Esophagus (tissue), 2 donors: ENCODE measurements around the gene DHX57. TPM values are rescaled to one million over a fixed set of nuclear protein-coding genes. Genes with fewer than 3 reads are reported as not detected.

Source experiments
- H3K27ac ChIP-seq, 2 donors: one replicate each; pipeline ENCODE4 v1.5.1; 2013; ENCODE audit warnings: low read depth in 2 of 2, mild to moderate bottlenecking in 2 of 2, inconsistent platforms in 1 of 2, low read length in 1 of 2, moderate library complexity in 1 of 2
- H3K27me3 ChIP-seq, 2 donors: one replicate each; pipeline ENCODE4 v1.6.1; 2013; ENCODE audit warnings: low read length in 2 of 2, control low read depth in 1 of 2, mild to moderate bottlenecking in 1 of 2; ENCODE audit not compliant: insufficient read depth in 2 of 2, control insufficient read depth in 1 of 2
- H3K36me3 ChIP-seq, 2 donors: one replicate each; pipeline ENCODE4 v1.6.1; 2013; ENCODE audit warnings: low read length in 1 of 2; ENCODE audit not compliant: control insufficient read depth in 2 of 2, insufficient read depth in 2 of 2
- H3K4me1 ChIP-seq, 2 donors: one replicate each; pipeline ENCODE4 v1.6.1; 2013; ENCODE audit warnings: low read length in 1 of 2; ENCODE audit not compliant: control insufficient read depth in 2 of 2, insufficient read depth in 2 of 2
- H3K4me3 ChIP-seq, 2 donors: one replicate each; pipeline ENCODE4 v1.5.1; 2013; ENCODE audit warnings: low read length in 2 of 2, mild to moderate bottlenecking in 2 of 2, low read depth in 1 of 2, moderate library complexity in 1 of 2
- H3K9me3 ChIP-seq, 2 donors: one replicate each; pipeline ENCODE4 v1.6.1; 2013; ENCODE audit warnings: mild to moderate bottlenecking in 2 of 2, low read depth in 1 of 2, low read length in 1 of 2, moderate library complexity in 1 of 2; ENCODE audit not compliant: control insufficient read depth in 2 of 2, insufficient read depth in 1 of 2
- WGBS, 2 donors: extraction: QIAGEN DNeasy Blood & Tissue Kit; methylation state at CpG; one replicate each; pipeline ENCODE4 v1.1.7; 2013; 5-methylcytosine and 5-hydroxymethylcytosine counted together
- polyA plus RNA-seq, 2 donors: library from polyadenylated mRNA; stranded (reverse); fragments of 200-250 nt; gene quantifications; one replicate each; pipeline ENCODE4 v1.2.3, GENCODE V29; 2013
- donor health status: healthy with polysubstance abuse.
- donor health status: Bipolar disorder and iron deficiency.

The DHX57 gene
- polyA plus RNA-seq, 2 donors = 5.1 to 6.0 TPM

GRCh38 chr2:38905251-38905650 lies 29.5 kb upstream of the DHX57 start:
- Histone ChIP-seq H3K4me1 (no peaks in the 10 kb centered on the region), H3K36me3 (no peaks in the 10 kb centered on the region), H3K27ac (no peak overlapping the region), H3K27me3 (no peaks in the 10 kb centered on the region), H3K4me3 (no peak overlapping the region), H3K9me3 (no peaks in the 10 kb centered on the region)
- 81 to 82% methylated on average over 2 of the region's 2 CpGs for WGBS, 2 donors

- Histone ChIP-seq H3K27me3 (no peaks in the 10 kb centered on the region), H3K4me1 (no peaks in the 10 kb centered on the region), H3K27ac (no peak overlapping the region), H3K36me3 (no peaks in the 10 kb centered on the region), H3K4me3 (no peak overlapping the region), H3K9me3 (no peaks in the 10 kb centered on the region)
- 84 to 89% methylated on average over 1 of the region's 1 CpG for WGBS, 2 donors
Measured at GRCh38 chr2:38900726-38901125, 25.0 kb upstream of the DHX57 start.

- Histone ChIP-seq H3K27ac (no peak overlapping the region), H3K27me3 (no peaks in the 10 kb centered on the region), H3K4me1 (no peaks in the 10 kb centered on the region), H3K4me3 (no peak overlapping the region), H3K36me3 (no peaks in the 10 kb centered on the region), H3K9me3 (no peaks in the 10 kb centered on the region)
- 85 to 86% methylated on average over 5 of the region's 5 CpGs for WGBS, 2 donors
Measured at GRCh38 chr2:38898256-38898655, 22.5 kb upstream of the DHX57 start.

GRCh38 chr2:38892819-38893218 lies 17.1 kb upstream of the DHX57 start:
- no peaks in the 10 kb centered on the region for H3K36me3 ChIP-seq
- no peaks in the 10 kb centered on the region for H3K4me1 ChIP-seq
- H3K27ac ChIP-seq = no peak overlapping the region
- no peaks in the 10 kb centered on the region for H3K9me3 ChIP-seq
- no peaks in the 10 kb centered on the region for H3K27me3 ChIP-seq
- no peak overlapping the region for H3K4me3 ChIP-seq

- Histone ChIP-seq H3K27ac (no peak within 1 kb of the TSS), H3K9me3 (no peaks in the 10 kb centered on the region), H3K27me3 (no peaks in the 10 kb centered on the region), H3K4me3 (no peak within 1 kb of the TSS), H3K36me3 (no peaks in the 10 kb centered on the region), H3K4me1 (no peaks in the 10 kb centered on the region)
- WGBS, 2 donors = 82 to 89% methylated on average over 3 of the region's 3 CpGs
Measured at GRCh38 chr2:38889575-38889974, 13.8 kb upstream of the DHX57 start, which contains the start of gene ARHGEF33. TSS of gene ARHGEF33 (plus strand) at chr2:38889875. CDS start at chr2:38919448, 29,573 bp downstream.

GRCh38 chr2:38889045-38889444 lies 13.3 kb upstream of the DHX57 start:
- no peaks in the 10 kb centered on the region for H3K27me3 ChIP-seq
- no peaks in the 10 kb centered on the region for H3K36me3 ChIP-seq

GRCh38 chr2:38887902-38888554 lies 12.3 kb upstream of the DHX57 start:
- no peak overlapping the region for H3K27ac ChIP-seq
- H3K9me3 ChIP-seq = no peaks in the 10 kb centered on the region
- H3K4me1 ChIP-seq = no peaks in the 10 kb centered on the region
- no peaks in the 10 kb centered on the region for H3K27me3 ChIP-seq
- H3K4me3 ChIP-seq = no peak overlapping the region
- 98 to 100% methylated on average over 1 of the region's 1 CpG for WGBS, 2 donors
- H3K36me3 ChIP-seq = no peaks in the 10 kb centered on the region

More at GRCh38 chr2:38889045-38889444, 13.3 kb upstream of the DHX57 start:
- Histone ChIP-seq H3K4me3 (no peak overlapping the region), H3K27ac (no peak overlapping the region), H3K4me1 (no peaks in the 10 kb centered on the region), H3K9me3 (no peaks in the 10 kb centered on the region)

- H3K9me3 ChIP-seq = no peaks in the 10 kb centered on the region
- 92 to 94% methylated on average over 4 of the region's 4 CpGs for WGBS, 2 donors
- H3K4me3 ChIP-seq = no peak overlapping the region
- no peaks in the 10 kb centered on the region for H3K27me3 ChIP-seq
- no peaks in the 10 kb centered on the region for H3K36me3 ChIP-seq
- H3K4me1 ChIP-seq = no peaks in the 10 kb centered on the region
- H3K27ac ChIP-seq = no peak overlapping the region
Measured at GRCh38 chr2:38887347-38887746, 11.6 kb upstream of the DHX57 start.

- H3K4me1 ChIP-seq = no peaks in the 10 kb centered on the region
- no peaks in the 10 kb centered on the region for H3K27me3 ChIP-seq
- H3K27ac ChIP-seq = no peak overlapping the region
- no peaks in the 10 kb centered on the region for H3K36me3 ChIP-seq
- H3K4me3 ChIP-seq = no peak overlapping the region
- H3K9me3 ChIP-seq = no peaks in the 10 kb centered on the region
Measured at GRCh38 chr2:38886063-38886462, 10.3 kb upstream of the DHX57 start.

GRCh38 chr2:38876407-38876806 lies 673 bp upstream of the DHX57 start:
- 21 to 32% methylated on average over 10 of the region's 10 CpGs for WGBS, 2 donors
- Histone ChIP-seq H3K4me3 (peak overlapping the region; percentile 92 to 93), H3K27me3 (no peaks in the 10 kb centered on the region), H3K4me1 (no peaks in the 10 kb centered on the region), H3K27ac (no peak overlapping the region), H3K36me3 (no peaks in the 10 kb centered on the region), H3K9me3 (no peaks in the 10 kb centered on the region)
